ENCODE results near the gene IFT57. TPM values are rescaled to one million over a fixed set of nuclear protein-coding genes. Genes with fewer than 3 reads are reported as not detected.

Gene IFT57, protein sequence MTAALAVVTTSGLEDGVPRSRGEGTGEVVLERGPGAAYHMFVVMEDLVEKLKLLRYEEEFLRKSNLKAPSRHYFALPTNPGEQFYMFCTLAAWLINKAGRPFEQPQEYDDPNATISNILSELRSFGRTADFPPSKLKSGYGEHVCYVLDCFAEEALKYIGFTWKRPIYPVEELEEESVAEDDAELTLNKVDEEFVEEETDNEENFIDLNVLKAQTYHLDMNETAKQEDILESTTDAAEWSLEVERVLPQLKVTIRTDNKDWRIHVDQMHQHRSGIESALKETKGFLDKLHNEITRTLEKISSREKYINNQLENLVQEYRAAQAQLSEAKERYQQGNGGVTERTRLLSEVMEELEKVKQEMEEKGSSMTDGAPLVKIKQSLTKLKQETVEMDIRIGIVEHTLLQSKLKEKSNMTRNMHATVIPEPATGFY
- total RNA-seq (90.5 and 94.4 TPM in 2 replicates), polyA plus RNA-seq (53.6 and 55.0 TPM in 2 replicates), polyA minus RNA-seq (134 and 146 TPM in 2 replicates)
- total RNA-seq (2013), result 155 TPM

DNA sequence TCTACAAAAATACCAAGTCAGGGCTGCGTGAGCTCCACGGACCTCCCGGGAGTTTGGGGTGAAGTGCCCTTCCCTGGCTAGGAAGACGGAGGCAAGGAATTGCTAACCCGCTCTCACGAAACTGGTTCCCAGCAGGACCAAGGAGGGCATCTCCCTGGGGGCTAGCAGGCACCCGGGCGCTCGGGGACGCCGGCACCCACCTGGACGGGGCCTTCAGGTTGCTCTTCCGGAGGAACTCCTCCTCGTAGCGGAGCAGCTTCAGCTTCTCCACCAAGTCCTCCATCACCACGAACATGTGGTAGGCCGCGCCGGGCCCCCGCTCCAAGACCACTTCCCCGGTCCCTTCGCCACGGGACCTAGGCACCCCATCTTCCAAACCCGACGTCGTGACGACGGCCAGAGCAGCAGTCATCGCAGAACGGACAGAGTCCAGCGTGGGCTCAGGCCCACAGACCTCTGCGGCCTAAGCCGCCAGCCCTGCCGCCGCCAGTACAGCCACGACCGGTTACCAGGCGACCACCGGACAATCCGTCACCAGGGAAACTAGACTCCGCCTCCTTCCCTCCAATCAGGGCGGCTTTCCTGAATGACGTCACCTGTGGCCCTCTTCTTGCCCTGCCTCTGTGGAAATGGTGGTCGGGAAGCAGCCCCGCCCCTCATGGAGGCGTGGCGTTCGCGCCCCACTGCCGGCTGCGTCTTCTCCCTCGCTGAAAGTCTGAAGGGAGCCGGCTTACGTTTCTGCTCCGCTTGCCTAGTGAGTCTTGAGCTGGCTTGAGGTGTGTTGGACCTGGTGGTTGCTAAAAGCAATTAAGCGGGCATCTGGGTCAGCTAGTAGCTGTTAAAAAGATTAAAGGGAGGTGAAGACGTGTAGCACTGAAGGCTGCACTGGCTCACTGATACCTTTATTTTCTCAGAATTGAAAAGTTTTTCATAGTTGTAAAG lies at the start of gene IFT57:
IFT57 (minus strand) TSS at position 514 of the 942 bp plus-strand sequence; CDS start at position 412, 102 bp downstream.
- Histone ChIP-seq H3K9ac (ENCODE audit: low read length) (peak within 1 kb of the TSS; percentile 94), H3K36me3 (replicated peaks in 1 of 2; ENCODE audit: control extremely low read depth in 1 of 2, control insufficient read depth in 1 of 2, extremely low read depth in 1 of 2, insufficient read depth in 2 of 2, low read length in 1 of 2) (peaks cover 0 to 3% of the 10 kb centered on the region in 2 experiments), H3K4me2 (replicated peaks; ENCODE audit: low read depth, low read length, poor library complexity, severe bottlenecking) (peak within 1 kb of the TSS; percentile 81), H3K27me3 (replicated peaks in 1 of 4; ENCODE audit: control extremely low read depth in 1 of 4, control insufficient read depth in 3 of 4, insufficient read depth in 4 of 4, low read length in 3 of 4) (no peaks in the 10 kb centered on the region), H3K4me3 (ENCODE audit: control extremely low read depth in 1 of 5, extremely low read depth in 1 of 5, insufficient read depth in 1 of 5, low read depth in 2 of 5, low read length in 4 of 5) (peak within 1 kb of the TSS; percentile 84 to 92 (median 85)), H3K27ac (ENCODE audit: low read length in 2 of 2) (peak within 1 kb of the TSS; percentile 93 to 96), H3K9me3 (ENCODE audit: control extremely low read depth in 1 of 3, control insufficient read depth in 2 of 3, insufficient read depth in 1 of 3, low read length in 2 of 3) (no peaks in the 10 kb centered on the region), H3K4me1 (ENCODE audit: control insufficient read depth in 2 of 2, insufficient read depth in 2 of 2, low read length in 2 of 2) (peaks cover 31 to 45% of the 10 kb centered on the region in 2 donors), H2AFZ (ENCODE audit: insufficient read depth, low read depth, low read length, poor library complexity, severe bottlenecking) (peak within 1 kb of the TSS; percentile 81), H3K79me2 (ENCODE audit: control insufficient read depth, insufficient read depth, low read length) (peaks cover 44% of the 10 kb centered on the region), H4K20me1 (ENCODE audit: control insufficient read depth, insufficient read depth, low read length, poor library complexity, severe bottlenecking) (no peaks in the 10 kb centered on the region)
- peak within 1 kb of the TSS; percentile 95 for H3K27ac Mint-ChIP-seq
- CTCF ChIA-PET, result interaction anchor here (0.7 to 2.7 kb wide), 12 partner anchors 10 to 330 kb away, joined by 3 to 18 read pairs (median 4); no protein-coding TSS in a partner anchor
- under 1% methylated on average over 54 of the region's 57 CpGs for WGBS (ENCODE audit: insufficient coverage)
- peak within 1 kb of the TSS; percentile 99 for H3K4me3 Mint-ChIP-seq
- POLR2A ChIA-PET, result interaction anchor here (0.7 to 3.2 kb wide), 9 partner anchors 88 to 166 kb away, joined by 3 to 19 read pairs (median 4); no protein-coding TSS in a partner anchor
- intact Hi-C loops (cut with micrococcal nuclease), result loop anchor here (1.0 to 10.0 kb wide), 11 partner anchors 19 to 697 kb away; partner anchors contain the start of genes BBX, CIP2A and DZIP3
- ATAC-seq (ENCODE audit: low read depth) (peak; percentile 91), DNase-seq (peak; percentile 99)
- H3K4me1 Mint-ChIP-seq, result peaks cover 59% of the 10 kb centered on the region
- no peaks in the 10 kb centered on the region for H3K9me3 Mint-ChIP-seq (ENCODE audit: insufficient read depth)
- TF ChIP-seq, protein P1, sequence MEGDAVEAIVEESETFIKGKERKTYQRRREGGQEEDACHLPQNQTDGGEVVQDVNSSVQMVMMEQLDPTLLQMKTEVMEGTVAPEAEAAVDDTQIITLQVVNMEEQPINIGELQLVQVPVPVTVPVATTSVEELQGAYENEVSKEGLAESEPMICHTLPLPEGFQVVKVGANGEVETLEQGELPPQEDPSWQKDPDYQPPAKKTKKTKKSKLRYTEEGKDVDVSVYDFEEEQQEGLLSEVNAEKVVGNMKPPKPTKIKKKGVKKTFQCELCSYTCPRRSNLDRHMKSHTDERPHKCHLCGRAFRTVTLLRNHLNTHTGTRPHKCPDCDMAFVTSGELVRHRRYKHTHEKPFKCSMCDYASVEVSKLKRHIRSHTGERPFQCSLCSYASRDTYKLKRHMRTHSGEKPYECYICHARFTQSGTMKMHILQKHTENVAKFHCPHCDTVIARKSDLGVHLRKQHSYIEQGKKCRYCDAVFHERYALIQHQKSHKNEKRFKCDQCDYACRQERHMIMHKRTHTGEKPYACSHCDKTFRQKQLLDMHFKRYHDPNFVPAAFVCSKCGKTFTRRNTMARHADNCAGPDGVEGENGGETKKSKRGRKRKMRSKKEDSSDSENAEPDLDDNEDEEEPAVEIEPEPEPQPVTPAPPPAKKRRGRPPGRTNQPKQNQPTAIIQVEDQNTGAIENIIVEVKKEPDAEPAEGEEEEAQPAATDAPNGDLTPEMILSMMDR (IDR thresholded peaks at IDR 0.05), result no peak
- no peak for TF ChIP-seq EZH2 (IDR thresholded peaks at IDR 0.05; ENCODE audit: borderline replicate concordance, insufficient read depth, low read depth, low read length, poor library complexity, severe bottlenecking)
- no peaks in the 10 kb centered on the region for H3K27me3 Mint-ChIP-seq

Data from B cell (primary cell).